ENCODE measurements around the gene PTPRM. TPM values are rescaled to one million over a fixed set of nuclear protein-coding genes. Genes with fewer than 3 reads are reported as not detected.

The PTPRM gene
- total RNA-seq, 1 experiment from 2014 or later: 11.1 TPM

DNA sequence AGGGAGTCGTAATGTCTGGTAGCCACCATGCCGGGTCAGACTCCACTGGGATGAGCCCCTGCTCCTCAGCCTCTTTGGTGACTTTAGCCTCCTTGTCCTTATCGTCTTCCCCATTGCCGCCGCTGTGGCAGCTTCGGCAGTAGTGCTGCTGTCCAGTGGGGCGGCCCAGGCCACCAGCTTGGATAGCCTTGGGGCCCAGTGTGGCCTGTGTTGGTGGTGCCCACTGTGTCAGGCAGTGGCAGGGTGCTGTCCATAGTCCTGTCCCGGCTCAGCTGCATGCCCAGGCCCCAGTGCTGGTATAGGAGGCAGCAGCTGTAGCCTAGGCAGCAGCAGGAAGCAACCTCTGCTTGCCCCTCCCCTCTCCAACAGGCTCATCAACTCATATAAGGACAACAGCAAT lies 845.0 kb downstream of the PTPRM start:
- ATAC-seq (no peak), DNase-seq (ENCODE audit: low spot score) (no peak)
- ChIA-PET POLR2A (no interaction called here), CTCF (no interaction called here)
- peaks cover 48% of the 10 kb centered on the region for H3K9me3 Mint-ChIP-seq
- no peak overlapping the region for H3K27ac Mint-ChIP-seq
- no peak for TF ChIP-seq NR2C2 (CRISPR knock-in tag; IDR thresholded peaks at IDR 0.05)
- H3K4me3 Mint-ChIP-seq: no peak overlapping the region
- H3K4me1 Mint-ChIP-seq: no peaks in the 10 kb centered on the region
- H3K27me3 Mint-ChIP-seq (ENCODE audit: low read depth): no peaks in the 10 kb centered on the region; the same call in 1 of the 2 replicates
- peaks cover 31% of the 10 kb centered on the region for H3K36me3 Mint-ChIP-seq

DNA sequence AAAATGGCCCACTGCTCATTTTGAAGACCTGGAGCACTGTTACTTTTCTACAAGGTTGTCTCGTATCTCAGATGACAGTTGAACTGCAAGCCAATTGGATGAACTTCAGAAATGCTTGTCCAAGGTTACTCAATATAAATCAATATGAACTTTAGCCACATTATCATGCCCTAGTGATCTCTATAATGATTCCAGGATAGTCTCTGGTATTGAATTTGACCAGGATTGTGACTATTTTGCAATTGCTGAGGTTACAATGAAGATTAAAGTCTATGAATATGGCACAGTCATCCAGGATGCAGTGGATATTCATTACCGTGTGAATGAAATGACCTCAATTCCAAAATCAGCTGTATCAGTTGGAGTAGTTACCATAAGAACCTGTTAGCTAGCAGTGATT lies 846.1 kb downstream of the PTPRM start:
- H3K9me3 Mint-ChIP-seq: peaks cover 48% of the 10 kb centered on the region
- no peak overlapping the region for H3K27ac Mint-ChIP-seq
- peaks cover 31% of the 10 kb centered on the region for H3K36me3 Mint-ChIP-seq
- no peaks in the 10 kb centered on the region for H3K4me1 Mint-ChIP-seq
- TF ChIP-seq, protein P1, sequence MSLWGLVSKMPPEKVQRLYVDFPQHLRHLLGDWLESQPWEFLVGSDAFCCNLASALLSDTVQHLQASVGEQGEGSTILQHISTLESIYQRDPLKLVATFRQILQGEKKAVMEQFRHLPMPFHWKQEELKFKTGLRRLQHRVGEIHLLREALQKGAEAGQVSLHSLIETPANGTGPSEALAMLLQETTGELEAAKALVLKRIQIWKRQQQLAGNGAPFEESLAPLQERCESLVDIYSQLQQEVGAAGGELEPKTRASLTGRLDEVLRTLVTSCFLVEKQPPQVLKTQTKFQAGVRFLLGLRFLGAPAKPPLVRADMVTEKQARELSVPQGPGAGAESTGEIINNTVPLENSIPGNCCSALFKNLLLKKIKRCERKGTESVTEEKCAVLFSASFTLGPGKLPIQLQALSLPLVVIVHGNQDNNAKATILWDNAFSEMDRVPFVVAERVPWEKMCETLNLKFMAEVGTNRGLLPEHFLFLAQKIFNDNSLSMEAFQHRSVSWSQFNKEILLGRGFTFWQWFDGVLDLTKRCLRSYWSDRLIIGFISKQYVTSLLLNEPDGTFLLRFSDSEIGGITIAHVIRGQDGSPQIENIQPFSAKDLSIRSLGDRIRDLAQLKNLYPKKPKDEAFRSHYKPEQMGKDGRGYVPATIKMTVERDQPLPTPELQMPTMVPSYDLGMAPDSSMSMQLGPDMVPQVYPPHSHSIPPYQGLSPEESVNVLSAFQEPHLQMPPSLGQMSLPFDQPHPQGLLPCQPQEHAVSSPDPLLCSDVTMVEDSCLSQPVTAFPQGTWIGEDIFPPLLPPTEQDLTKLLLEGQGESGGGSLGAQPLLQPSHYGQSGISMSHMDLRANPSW (CRISPR knock-in tag; conservative IDR thresholded peaks at IDR 0.05; ENCODE audit: low read depth): no peak
- no peak for TF ChIP-seq FOXJ3 (CRISPR knock-in tag; IDR thresholded peaks at IDR 0.05; ENCODE audit: borderline replicate concordance)
- TF ChIP-seq MYBL2 (CRISPR knock-in tag; IDR thresholded peaks at IDR 0.05): no peak
- TF ChIP-seq, protein P2, sequence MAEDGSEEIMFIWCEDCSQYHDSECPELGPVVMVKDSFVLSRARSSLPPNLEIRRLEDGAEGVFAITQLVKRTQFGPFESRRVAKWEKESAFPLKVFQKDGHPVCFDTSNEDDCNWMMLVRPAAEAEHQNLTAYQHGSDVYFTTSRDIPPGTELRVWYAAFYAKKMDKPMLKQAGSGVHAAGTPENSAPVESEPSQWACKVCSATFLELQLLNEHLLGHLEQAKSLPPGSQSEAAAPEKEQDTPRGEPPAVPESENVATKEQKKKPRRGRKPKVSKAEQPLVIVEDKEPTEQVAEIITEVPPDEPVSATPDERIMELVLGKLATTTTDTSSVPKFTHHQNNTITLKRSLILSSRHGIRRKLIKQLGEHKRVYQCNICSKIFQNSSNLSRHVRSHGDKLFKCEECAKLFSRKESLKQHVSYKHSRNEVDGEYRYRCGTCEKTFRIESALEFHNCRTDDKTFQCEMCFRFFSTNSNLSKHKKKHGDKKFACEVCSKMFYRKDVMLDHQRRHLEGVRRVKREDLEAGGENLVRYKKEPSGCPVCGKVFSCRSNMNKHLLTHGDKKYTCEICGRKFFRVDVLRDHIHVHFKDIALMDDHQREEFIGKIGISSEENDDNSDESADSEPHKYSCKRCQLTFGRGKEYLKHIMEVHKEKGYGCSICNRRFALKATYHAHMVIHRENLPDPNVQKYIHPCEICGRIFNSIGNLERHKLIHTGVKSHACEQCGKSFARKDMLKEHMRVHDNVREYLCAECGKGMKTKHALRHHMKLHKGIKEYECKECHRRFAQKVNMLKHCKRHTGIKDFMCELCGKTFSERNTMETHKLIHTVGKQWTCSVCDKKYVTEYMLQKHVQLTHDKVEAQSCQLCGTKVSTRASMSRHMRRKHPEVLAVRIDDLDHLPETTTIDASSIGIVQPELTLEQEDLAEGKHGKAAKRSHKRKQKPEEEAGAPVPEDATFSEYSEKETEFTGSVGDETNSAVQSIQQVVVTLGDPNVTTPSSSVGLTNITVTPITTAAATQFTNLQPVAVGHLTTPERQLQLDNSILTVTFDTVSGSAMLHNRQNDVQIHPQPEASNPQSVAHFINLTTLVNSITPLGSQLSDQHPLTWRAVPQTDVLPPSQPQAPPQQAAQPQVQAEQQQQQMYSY (CRISPR knock-in tag; IDR thresholded peaks at IDR 0.05): no peak
- no peak for TF ChIP-seq ZNF232 (CRISPR knock-in tag; IDR thresholded peaks at IDR 0.05)
- TF ChIP-seq, protein P3, sequence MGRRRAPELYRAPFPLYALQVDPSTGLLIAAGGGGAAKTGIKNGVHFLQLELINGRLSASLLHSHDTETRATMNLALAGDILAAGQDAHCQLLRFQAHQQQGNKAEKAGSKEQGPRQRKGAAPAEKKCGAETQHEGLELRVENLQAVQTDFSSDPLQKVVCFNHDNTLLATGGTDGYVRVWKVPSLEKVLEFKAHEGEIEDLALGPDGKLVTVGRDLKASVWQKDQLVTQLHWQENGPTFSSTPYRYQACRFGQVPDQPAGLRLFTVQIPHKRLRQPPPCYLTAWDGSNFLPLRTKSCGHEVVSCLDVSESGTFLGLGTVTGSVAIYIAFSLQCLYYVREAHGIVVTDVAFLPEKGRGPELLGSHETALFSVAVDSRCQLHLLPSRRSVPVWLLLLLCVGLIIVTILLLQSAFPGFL (CRISPR knock-in tag; IDR thresholded peaks at IDR 0.05; ENCODE audit: borderline replicate concordance): no peak
- TF ChIP-seq, protein P4, sequence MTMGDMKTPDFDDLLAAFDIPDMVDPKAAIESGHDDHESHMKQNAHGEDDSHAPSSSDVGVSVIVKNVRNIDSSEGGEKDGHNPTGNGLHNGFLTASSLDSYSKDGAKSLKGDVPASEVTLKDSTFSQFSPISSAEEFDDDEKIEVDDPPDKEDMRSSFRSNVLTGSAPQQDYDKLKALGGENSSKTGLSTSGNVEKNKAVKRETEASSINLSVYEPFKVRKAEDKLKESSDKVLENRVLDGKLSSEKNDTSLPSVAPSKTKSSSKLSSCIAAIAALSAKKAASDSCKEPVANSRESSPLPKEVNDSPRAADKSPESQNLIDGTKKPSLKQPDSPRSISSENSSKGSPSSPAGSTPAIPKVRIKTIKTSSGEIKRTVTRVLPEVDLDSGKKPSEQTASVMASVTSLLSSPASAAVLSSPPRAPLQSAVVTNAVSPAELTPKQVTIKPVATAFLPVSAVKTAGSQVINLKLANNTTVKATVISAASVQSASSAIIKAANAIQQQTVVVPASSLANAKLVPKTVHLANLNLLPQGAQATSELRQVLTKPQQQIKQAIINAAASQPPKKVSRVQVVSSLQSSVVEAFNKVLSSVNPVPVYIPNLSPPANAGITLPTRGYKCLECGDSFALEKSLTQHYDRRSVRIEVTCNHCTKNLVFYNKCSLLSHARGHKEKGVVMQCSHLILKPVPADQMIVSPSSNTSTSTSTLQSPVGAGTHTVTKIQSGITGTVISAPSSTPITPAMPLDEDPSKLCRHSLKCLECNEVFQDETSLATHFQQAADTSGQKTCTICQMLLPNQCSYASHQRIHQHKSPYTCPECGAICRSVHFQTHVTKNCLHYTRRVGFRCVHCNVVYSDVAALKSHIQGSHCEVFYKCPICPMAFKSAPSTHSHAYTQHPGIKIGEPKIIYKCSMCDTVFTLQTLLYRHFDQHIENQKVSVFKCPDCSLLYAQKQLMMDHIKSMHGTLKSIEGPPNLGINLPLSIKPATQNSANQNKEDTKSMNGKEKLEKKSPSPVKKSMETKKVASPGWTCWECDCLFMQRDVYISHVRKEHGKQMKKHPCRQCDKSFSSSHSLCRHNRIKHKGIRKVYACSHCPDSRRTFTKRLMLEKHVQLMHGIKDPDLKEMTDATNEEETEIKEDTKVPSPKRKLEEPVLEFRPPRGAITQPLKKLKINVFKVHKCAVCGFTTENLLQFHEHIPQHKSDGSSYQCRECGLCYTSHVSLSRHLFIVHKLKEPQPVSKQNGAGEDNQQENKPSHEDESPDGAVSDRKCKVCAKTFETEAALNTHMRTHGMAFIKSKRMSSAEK (CRISPR knock-in tag; IDR thresholded peaks at IDR 0.05; ENCODE audit: borderline replicate concordance): no peak
- no peak for TF ChIP-seq MXD4 (CRISPR knock-in tag; IDR thresholded peaks at IDR 0.05; ENCODE audit: borderline replicate concordance)
- TF ChIP-seq FOXP1 (CRISPR knock-in tag; IDR thresholded peaks at IDR 0.05; ENCODE audit: borderline replicate concordance): no peak
- TF ChIP-seq NFE2L1 (CRISPR knock-in tag; IDR thresholded peaks at IDR 0.05): no peak
- TF ChIP-seq, protein P5, sequence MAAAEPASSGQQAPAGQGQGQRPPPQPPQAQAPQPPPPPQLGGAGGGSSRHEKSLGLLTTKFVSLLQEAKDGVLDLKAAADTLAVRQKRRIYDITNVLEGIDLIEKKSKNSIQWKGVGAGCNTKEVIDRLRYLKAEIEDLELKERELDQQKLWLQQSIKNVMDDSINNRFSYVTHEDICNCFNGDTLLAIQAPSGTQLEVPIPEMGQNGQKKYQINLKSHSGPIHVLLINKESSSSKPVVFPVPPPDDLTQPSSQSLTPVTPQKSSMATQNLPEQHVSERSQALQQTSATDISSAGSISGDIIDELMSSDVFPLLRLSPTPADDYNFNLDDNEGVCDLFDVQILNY (CRISPR knock-in tag; IDR thresholded peaks at IDR 0.05): no peak
- TF ChIP-seq, protein P6, sequence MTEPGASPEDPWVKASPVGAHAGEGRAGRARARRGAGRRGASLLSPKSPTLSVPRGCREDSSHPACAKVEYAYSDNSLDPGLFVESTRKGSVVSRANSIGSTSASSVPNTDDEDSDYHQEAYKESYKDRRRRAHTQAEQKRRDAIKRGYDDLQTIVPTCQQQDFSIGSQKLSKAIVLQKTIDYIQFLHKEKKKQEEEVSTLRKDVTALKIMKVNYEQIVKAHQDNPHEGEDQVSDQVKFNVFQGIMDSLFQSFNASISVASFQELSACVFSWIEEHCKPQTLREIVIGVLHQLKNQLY (CRISPR knock-in tag; IDR thresholded peaks at IDR 0.05): no peak
- CTCF ChIA-PET: no interaction called here
- no peak for DNase-seq (ENCODE audit: low spot score)
- POLR2A ChIA-PET: no interaction called here
- H3K4me3 Mint-ChIP-seq: no peak overlapping the region
- no peaks in the 10 kb centered on the region; the same call in 1 of the 2 replicates for H3K27me3 Mint-ChIP-seq (ENCODE audit: low read depth)
- ATAC-seq: no peak
